Measurements from ENCODE around the gene ALG1. TPM values are rescaled to one million over a fixed set of nuclear protein-coding genes. Genes with fewer than 3 reads are reported as not detected.

Gene ALG1
- total RNA-seq, 6 experiments from 2014 or later = 43.5 to 51.3 (median 47.4) TPM

GRCh38 chr16:5027086-5027485 is 44.6 kb upstream of the ALG1 start:
- Mint-ChIP-seq H3K27me3 (ENCODE audit: insufficient read depth) (peaks cover 6% of the 10 kb centered on the region; the same call in 1 of the 2 replicates), H3K9me3 (no peaks in the 10 kb centered on the region), H3K4me1 (ENCODE audit: low read depth) (no peaks in the 10 kb centered on the region), H3K27ac (no peak overlapping the region), H3K4me3 (no peak overlapping the region), H3K36me3 (ENCODE audit: low read depth) (no peaks in the 10 kb centered on the region)
- no peak for DNase-seq
- TF ChIP-seq, protein P1, sequence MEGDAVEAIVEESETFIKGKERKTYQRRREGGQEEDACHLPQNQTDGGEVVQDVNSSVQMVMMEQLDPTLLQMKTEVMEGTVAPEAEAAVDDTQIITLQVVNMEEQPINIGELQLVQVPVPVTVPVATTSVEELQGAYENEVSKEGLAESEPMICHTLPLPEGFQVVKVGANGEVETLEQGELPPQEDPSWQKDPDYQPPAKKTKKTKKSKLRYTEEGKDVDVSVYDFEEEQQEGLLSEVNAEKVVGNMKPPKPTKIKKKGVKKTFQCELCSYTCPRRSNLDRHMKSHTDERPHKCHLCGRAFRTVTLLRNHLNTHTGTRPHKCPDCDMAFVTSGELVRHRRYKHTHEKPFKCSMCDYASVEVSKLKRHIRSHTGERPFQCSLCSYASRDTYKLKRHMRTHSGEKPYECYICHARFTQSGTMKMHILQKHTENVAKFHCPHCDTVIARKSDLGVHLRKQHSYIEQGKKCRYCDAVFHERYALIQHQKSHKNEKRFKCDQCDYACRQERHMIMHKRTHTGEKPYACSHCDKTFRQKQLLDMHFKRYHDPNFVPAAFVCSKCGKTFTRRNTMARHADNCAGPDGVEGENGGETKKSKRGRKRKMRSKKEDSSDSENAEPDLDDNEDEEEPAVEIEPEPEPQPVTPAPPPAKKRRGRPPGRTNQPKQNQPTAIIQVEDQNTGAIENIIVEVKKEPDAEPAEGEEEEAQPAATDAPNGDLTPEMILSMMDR (IDR thresholded peaks at IDR 0.05) = no peak

DNA sequence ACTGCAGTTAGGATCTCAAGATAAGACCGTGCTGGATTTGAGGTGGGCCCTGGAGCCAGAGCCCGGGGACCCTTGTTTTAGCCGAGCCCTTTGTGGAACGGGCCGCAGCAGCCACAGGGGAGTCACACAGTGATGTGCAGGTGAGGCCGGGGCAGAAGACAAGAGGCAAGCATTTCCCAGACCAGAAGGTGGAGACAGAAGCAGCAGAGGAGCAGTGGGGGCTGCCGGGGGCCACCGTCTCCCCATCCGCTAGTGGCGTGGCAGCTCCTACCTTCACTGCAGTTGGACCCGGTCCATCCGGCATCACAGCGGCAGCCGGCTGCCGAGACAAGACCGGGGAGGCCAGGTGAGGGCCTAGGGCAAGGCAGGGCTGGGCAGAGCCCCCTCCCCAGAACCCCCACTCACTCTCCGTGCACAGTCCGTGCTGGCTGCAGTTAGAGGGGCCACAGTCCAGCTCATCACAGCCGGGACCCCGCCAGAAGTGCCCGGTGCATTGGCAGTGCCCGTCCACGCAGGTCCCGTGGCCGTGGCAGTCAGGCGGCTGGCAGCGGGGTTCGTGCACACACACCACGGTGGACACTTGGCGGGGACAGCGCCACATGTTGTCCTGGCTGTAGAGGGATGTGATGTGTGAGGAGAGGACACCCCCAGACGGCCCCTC is 43.9 kb upstream of the ALG1 start:
- H3K27ac Mint-ChIP-seq = no peak overlapping the region
- no peaks in the 10 kb centered on the region for H3K36me3 Mint-ChIP-seq (ENCODE audit: low read depth)
- TF ChIP-seq, protein P1 (IDR thresholded peaks at IDR 0.05) = no peak
- H3K4me1 Mint-ChIP-seq (ENCODE audit: low read depth) = peaks cover 3% of the 10 kb centered on the region
- DNase-seq = no peak
- H3K27me3 Mint-ChIP-seq (ENCODE audit: insufficient read depth) = peaks cover 6% of the 10 kb centered on the region; the same call in 1 of the 2 replicates
- no peak overlapping the region for H3K4me3 Mint-ChIP-seq
- no peaks in the 10 kb centered on the region for H3K9me3 Mint-ChIP-seq

GRCh38 chr16:5028950-5029475 is 42.6 kb upstream of the ALG1 start:
- TF ChIP-seq, protein P1 (IDR thresholded peaks at IDR 0.05) = no peak
- H3K9me3 Mint-ChIP-seq = no peaks in the 10 kb centered on the region
- H3K4me1 Mint-ChIP-seq (ENCODE audit: low read depth) = peaks cover 10% of the 10 kb centered on the region
- DNase-seq = no peak
- H3K4me3 Mint-ChIP-seq = no peak overlapping the region
- no peaks in the 10 kb centered on the region for H3K36me3 Mint-ChIP-seq (ENCODE audit: low read depth)
- H3K27me3 Mint-ChIP-seq (ENCODE audit: insufficient read depth) = peaks cover 3% of the 10 kb centered on the region; the same call in 1 of the 2 replicates
- no peak overlapping the region for H3K27ac Mint-ChIP-seq

DNA sequence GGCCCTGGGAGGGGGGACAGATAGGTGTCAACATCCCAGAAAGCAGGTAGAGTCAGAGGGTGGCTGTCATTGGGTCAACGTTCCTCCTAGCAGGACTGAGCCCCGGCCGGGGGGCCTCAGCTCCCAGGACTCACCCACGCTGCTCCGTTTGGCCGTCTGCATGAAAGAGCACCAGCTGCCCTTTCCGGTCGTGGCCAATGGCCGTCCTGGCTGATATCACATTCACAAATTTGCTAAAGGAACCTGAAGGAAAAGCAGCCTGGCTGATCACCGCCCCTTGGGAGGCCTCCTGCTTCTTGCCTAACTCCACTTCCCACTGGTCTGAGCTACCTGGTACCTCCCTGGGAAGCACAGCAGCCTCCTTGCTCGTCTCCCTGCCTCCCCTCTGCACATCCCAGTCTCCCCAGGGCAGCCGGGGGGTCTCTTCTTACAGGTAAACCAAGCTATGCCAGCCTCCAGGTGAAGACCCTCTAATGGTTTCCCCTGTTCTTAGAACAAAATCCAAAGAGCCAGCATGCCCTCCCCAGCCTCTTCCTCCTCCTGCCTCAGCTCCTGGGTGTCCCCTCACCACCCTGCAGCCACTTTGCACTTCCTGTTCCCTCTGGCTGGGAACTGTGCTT is 41.3 kb upstream of the ALG1 start:
- Mint-ChIP-seq H3K27ac (no peak overlapping the region), H3K4me1 (ENCODE audit: low read depth) (peaks cover 16% of the 10 kb centered on the region), H3K9me3 (no peaks in the 10 kb centered on the region), H3K27me3 (ENCODE audit: insufficient read depth) (peaks cover 3% of the 10 kb centered on the region; the same call in 1 of the 2 replicates), H3K36me3 (ENCODE audit: low read depth) (no peaks in the 10 kb centered on the region), H3K4me3 (no peak overlapping the region)
- no peak for DNase-seq
- TF ChIP-seq, protein P1 (IDR thresholded peaks at IDR 0.05) = no peak

DNA sequence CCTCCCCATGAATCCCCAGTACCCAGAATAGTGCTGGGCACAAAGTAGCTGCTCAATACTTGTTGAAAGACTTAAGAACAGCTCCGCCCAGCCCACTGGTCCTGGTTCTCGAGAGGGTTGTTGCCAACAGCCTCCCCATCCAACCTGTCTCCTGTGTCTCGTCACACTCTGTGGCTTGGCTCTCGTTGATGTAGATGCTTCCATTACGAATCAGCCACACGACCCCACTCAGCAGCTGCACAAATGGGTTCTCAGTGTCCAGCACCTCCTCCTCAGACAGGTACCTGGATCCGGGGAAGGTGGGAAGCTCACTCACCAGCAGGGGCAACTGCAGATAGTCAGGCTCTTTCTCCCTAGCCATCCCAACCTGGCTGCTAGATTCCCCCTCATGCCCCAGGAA is 40.0 kb upstream of the ALG1 start:
- Mint-ChIP-seq H3K27me3 (ENCODE audit: insufficient read depth) (peaks cover 3% of the 10 kb centered on the region), H3K4me1 (ENCODE audit: low read depth) (peaks cover 23% of the 10 kb centered on the region), H3K4me3 (no peak overlapping the region), H3K36me3 (ENCODE audit: low read depth) (no peaks in the 10 kb centered on the region), H3K9me3 (no peaks in the 10 kb centered on the region), H3K27ac (no peak overlapping the region)
- TF ChIP-seq, protein P1 (IDR thresholded peaks at IDR 0.05) = no peak
- no peak for DNase-seq

All from HFFc6 (cell line).